OCI-M1 (cell line): ENCODE results near the gene TTC39A.

Experiments
- DNase-seq: peaks from one replicate; lab custom pipeline; 2025; lab: John Stamatoyannopoulos, UW

Gene TTC39A

GRCh38 chr1:51314974-51315373 is 15.4 kb downstream of the TTC39A start:
- no peak for DNase-seq

GRCh38 chr1:51313961-51314777 is 16.2 kb downstream of the TTC39A start:
- DNase-seq, result no peak

- DNase-seq, result no peak
These were observed 17.0 kb downstream of the TTC39A start for GRCh38 chr1:51313268-51313852.

- DNase-seq, result no peak
These were observed 17.6 kb downstream of the TTC39A start for GRCh38 chr1:51312718-51313117.

GRCh38 chr1:51311826-51312225 is 18.5 kb downstream of the TTC39A start:
- DNase-seq, result no peak

- no peak for DNase-seq
These were observed 19.3 kb downstream of the TTC39A start for GRCh38 chr1:51310871-51311613.

GRCh38 chr1:51309291-51309690 is 21.1 kb downstream of the TTC39A start:
- DNase-seq, result no peak

- no peak for DNase-seq
These were observed 21.7 kb downstream of the TTC39A start for GRCh38 chr1:51308636-51309035.

- DNase-seq, result no peak
These were observed 23.4 kb downstream of the TTC39A start for GRCh38 chr1:51306950-51307349.

GRCh38 chr1:51305371-51305823 is 25.0 kb downstream of the TTC39A start:
- no peak for DNase-seq

- no peak for DNase-seq
These were observed 26.0 kb downstream of the TTC39A start for GRCh38 chr1:51304360-51304759.

- peak; percentile 86 for DNase-seq
These were observed 26.6 kb downstream of the TTC39A start for GRCh38 chr1:51303751-51304251.

- DNase-seq, result no peak
These were observed 27.0 kb downstream of the TTC39A start for GRCh38 chr1:51303315-51303714.

GRCh38 chr1:51302746-51303145 is 27.6 kb downstream of the TTC39A start:
- no peak for DNase-seq

GRCh38 chr1:51302270-51302669 is 28.1 kb downstream of the TTC39A start:
- no peak for DNase-seq

GRCh38 chr1:51301844-51302162 is 28.6 kb downstream of the TTC39A start:
- DNase-seq, result no peak

GRCh38 chr1:51301152-51301843 is 29.1 kb downstream of the TTC39A start:
- DNase-seq, result peak; percentile 35

GRCh38 chr1:51299981-51300670 is 30.2 kb downstream of the TTC39A start:
- no peak for DNase-seq

- DNase-seq, result no peak
These were observed 31.0 kb downstream of the TTC39A start for GRCh38 chr1:51299185-51299885.

GRCh38 chr1:51298322-51298705 is 32.0 kb downstream of the TTC39A start:
- DNase-seq, result no peak
